NB4 (cell line): ENCODE results near the gene PCYT2.

Source experiments
- DNase-seq: peaks from one replicate; pipeline ENCODE4 v3.0.0; 2010; ENCODE audit warnings: low read depth
- H3K4me3 ChIP-seq: one replicate; pipeline ENCODE4 v1.5.1; 2011; ENCODE audit warnings: mild to moderate bottlenecking, low read depth, low read length, moderate library complexity
- MYC ChIP-seq: IDR thresholded peaks from 2 replicates; pipeline ENCODE4 v1.6.1; 2011; ENCODE audit warnings: low read depth, low read length
- POLR2A ChIP-seq: IDR thresholded peaks from 2 replicates; pipeline ENCODE4 v1.6.1; 2011; ENCODE audit warnings: mild to moderate bottlenecking; ENCODE audit not compliant: insufficient read length; ENCODE audit errors: extremely low read depth
- TF ChIP-seq, protein P1 (sequence below): IDR thresholded peaks from 2 replicates; pipeline ENCODE4 v1.6.1; 2011; ENCODE audit warnings: low read depth, low read length
- TF ChIP-seq, protein P2 (sequence below): IDR thresholded peaks from one replicate; pipeline ENCODE4 v1.5.1; 2012; ENCODE audit warnings: low read depth, low read length

The PCYT2 gene

DNA sequence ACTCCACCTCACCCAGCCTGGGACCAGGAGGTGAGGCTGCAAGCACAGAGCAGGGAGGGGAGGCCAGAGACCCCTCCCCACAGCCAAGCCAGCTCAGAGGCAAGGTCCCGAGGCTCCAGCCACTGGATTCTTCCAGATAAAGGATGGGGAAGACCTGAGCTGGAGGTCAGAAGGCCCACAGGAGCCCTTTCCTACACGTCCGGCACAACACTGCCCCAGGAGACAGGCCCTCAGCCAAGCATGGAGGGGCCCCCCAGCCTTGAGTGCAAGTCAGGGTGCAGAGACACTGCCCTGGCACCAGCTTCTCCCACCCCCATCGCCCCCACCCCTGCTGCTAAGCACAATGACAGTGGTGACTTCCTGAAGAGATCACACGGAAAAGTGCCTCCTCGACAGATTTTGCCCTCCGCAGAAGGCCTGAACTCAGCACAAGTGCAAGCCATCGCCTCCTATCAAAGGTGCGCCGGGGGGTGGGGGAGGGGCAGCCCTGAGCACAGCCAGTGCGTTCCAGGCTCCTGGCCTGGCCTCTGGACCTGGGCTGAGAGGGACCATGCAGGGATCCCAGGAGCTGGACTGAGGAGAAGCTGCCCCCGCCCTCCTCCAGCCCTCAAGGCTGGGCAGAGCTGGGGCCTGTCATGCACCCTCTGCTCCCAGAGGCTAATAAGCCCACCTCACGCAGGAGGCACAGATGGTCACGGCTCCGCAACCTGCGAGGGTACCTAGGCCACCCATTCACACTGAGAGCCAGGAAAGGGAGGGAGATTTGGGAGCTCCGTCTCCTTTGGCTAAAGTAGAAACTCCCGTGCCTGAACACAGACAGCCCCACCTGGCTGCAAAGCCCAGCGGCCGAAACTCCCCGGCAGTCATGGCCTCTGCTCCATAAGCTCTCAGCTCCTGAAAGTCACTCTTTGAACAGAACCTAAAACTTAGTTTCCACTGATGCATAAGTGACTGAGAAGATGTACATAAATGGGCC is 13.6 kb upstream of the PCYT2 start:
- peak; percentile 56 for DNase-seq
- peak overlapping the region; percentile 72 for H3K4me3 ChIP-seq
- TF ChIP-seq MYC (no peak), POLR2A (no peak)
- TF ChIP-seq, protein P1, sequence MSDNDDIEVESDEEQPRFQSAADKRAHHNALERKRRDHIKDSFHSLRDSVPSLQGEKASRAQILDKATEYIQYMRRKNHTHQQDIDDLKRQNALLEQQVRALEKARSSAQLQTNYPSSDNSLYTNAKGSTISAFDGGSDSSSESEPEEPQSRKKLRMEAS, result no peak
- TF ChIP-seq, protein P2, sequence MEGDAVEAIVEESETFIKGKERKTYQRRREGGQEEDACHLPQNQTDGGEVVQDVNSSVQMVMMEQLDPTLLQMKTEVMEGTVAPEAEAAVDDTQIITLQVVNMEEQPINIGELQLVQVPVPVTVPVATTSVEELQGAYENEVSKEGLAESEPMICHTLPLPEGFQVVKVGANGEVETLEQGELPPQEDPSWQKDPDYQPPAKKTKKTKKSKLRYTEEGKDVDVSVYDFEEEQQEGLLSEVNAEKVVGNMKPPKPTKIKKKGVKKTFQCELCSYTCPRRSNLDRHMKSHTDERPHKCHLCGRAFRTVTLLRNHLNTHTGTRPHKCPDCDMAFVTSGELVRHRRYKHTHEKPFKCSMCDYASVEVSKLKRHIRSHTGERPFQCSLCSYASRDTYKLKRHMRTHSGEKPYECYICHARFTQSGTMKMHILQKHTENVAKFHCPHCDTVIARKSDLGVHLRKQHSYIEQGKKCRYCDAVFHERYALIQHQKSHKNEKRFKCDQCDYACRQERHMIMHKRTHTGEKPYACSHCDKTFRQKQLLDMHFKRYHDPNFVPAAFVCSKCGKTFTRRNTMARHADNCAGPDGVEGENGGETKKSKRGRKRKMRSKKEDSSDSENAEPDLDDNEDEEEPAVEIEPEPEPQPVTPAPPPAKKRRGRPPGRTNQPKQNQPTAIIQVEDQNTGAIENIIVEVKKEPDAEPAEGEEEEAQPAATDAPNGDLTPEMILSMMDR, result no peak

DNA sequence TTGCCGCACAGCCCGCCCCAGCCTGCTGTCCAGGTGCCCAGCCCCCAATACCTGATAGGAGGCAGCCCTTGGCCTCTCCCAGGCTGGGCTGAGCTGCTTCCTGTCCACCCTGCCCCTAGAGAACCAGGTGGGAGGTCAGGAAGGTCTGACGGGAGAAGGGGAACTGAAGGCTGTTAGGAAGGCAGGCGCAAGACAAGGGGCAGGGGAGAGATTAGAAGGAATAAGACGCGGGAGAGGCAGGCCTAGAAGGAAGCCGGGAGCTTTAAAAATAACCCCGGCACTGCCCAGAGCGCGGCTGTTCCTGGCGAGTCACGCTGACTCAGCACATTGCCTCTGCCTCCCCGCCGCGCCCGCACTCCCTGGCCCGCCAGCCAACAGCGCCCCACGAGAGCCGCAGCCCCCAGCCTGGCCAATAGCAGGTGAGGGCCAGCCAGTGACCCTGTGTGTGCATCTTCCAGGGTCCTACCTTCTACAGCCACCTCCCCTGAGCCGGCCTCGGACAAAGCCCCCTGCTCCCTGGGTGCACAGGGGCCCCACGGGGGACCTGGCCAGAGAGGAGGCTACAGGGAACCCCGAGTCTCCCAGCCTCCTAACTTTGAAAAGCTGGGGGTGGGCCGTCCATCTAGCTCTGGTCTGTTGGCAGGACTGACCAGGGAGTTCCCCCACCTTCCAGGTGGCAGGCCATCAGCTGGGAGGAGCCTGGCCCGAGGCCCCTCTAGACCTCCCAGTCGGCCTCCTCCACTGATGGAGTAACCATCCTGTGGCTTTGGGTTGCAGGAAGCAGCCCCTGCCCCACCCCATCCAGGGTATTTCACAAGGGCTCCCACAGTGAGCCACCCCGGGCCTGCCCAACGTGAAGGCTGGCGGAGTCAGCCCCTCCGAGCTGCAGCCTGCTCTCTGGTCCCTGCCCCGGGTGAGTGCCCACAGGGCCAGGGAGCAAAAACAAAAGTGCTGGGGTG is 12.4 kb upstream of the PCYT2 start:
- peak; percentile 27; the same call in 1 of the 2 replicates for TF ChIP-seq MYC
- TF ChIP-seq, protein P2, result no peak
- TF ChIP-seq, protein P1, result peak; percentile 40; the same call in 1 of the 2 replicates
- peak; percentile 96 for DNase-seq
- peak overlapping the region; percentile 72 for H3K4me3 ChIP-seq

DNA sequence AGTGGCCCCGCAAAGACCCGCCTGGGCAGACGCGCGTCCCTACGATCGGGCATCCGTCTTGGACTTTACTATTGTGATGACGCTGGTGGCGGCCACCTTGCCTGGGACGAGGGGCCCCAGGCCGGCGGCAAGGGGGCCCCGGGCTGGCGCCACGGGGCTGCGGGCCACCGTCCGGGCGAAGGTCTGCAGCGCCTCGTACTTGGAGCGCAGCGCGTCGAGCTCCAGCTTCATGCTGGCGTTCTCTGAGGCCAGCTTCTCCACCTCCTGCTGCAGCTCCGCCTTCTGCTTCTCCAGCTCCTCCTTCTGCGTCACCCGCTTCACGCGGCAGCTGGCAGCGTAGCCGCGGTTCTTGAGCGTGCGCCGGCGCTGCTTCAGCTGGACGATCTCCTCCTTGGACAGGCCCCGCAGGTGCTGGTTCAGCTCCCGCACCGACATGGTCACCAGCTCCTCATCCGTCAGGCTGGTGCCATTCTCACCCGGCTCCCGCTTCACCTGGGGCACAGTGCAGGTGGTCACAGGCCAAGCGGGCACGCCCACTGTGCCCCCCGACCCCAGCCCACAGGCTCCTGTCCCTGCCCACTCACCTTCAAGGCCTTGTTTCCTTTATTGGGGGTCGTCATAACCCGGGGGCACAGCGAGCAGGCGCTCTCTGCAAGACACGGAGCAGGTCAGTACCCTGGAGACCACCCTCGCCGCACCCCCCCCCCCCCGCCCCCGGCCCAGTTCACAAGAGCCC is 11.5 kb upstream of the PCYT2 start:
- TF ChIP-seq POLR2A (no peak), MYC (no peak)
- TF ChIP-seq, protein P2, result no peak
- TF ChIP-seq, protein P1, result no peak
- DNase-seq, result no peak
- H3K4me3 ChIP-seq, result peak overlapping the region; percentile 59

DNA sequence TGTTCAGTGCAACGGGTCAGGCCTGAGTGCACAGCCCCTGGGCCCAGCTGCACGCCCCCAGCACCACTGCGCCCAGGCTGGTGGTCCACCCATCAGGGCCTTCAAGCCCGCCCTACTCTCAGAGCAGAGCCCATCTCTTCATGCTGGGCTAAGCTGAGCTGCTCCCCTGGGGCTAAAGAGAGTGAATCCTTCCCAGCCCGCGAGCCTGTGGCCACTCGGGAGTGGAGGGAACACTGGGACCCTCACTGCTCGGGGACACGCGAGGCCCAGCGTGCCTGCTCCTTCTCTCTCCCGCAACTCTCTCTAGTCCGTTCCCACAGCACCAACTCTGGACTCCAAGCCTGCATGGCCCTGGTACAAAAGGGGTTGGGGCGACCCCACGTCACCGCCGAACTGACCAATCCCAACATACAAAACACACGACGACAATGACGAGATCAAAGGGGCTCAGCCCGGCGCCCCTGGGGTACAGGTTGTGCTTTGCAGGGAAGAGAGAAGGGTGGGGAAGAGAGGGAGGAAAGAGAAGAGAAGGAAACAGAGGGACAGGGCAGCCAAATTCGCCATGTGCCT is 10.9 kb upstream of the PCYT2 start:
- no peak overlapping the region for H3K4me3 ChIP-seq
- no peak for DNase-seq
- TF ChIP-seq MYC (no peak), POLR2A (no peak)
- TF ChIP-seq, protein P2, result no peak
- TF ChIP-seq, protein P1, result no peak

DNA sequence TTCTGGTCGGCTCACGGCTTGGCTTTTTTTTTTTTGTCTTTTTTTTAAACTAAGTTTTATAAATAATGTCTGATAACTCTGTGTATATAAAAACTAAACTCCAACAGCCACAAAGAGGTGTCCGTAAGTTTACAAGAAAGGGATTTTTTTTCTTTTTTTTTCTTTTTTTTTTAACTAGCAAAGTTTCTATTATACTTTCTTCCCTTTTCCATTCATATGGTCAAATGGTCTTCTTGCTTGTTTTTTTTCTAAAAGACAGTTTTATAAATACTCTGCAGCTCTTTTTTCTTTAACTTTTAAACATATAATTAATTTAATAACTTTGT is 10.3 kb upstream of the PCYT2 start:
- TF ChIP-seq, protein P1, result no peak
- TF ChIP-seq, protein P2, result no peak
- TF ChIP-seq MYC, result no peak
- no peak for TF ChIP-seq POLR2A
- no peak overlapping the region for H3K4me3 ChIP-seq
- no peak for DNase-seq
